ENCODE results near the gene CTAG2. TPM values are rescaled to one million over a fixed set of nuclear protein-coding genes. Genes with fewer than 3 reads are reported as not detected.

The CTAG2 gene
- polyA plus RNA-seq, 1 donor (not counting 4 experiments of a cell fraction or from before 2014, with no cell fraction given) = not detected

DNA sequence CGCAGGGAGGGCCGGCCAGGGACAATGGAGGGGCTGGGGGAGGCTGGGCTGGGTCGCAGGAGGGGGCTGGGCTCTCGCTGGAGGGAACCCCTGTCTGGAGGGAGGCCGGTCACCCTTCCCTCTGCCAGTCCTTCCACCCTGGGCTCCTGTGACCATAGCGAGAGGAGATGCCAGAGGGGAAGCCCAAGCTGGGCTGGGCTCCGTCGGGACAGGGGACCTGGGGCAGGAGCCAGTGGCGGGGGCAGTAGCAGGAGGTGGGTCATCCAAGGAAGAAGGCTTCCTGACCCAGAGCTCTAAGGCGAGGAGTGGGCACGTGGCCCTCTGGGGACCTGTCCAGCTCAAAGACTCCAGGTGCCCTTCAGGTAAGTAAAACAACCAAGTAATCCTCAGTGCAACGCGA lies 51.2 kb downstream of the CTAG2 start:
- dilution Hi-C loops (cut with MboI; ENCODE audit: extremely low pct_ligation_motif_present, low sequenced_read_pairs) = no loop called here
- no peak for TF ChIP-seq EZH2 (IDR thresholded peaks at IDR 0.05; ENCODE audit: low read length)
- TF ChIP-seq CTCF (optimal IDR thresholded peaks at IDR 0.05 in 1 of 3, IDR thresholded peaks at IDR 0.05 in 1 of 3, conservative IDR thresholded peaks at IDR 0.05 in 1 of 3; ENCODE audit: extremely low read depth in 1 of 3, insufficient read depth in 2 of 3, low read length in 3 of 3) = no peak
- Histone ChIP-seq H3K4me2 (ENCODE audit: control insufficient read depth, extremely low read depth, insufficient read depth, low read depth, low read length) (no peak overlapping the region), H3K4me3 (ENCODE audit: control insufficient read depth in 2 of 3, extremely low read depth in 1 of 3, insufficient read depth in 2 of 3, low read depth in 1 of 3, low read length in 3 of 3) (no peak overlapping the region), H3K27me3 (ENCODE audit: control insufficient read depth, extremely low read depth, insufficient read depth, low read length) (no peaks in the 10 kb centered on the region), H3K9me3 (ENCODE audit: control insufficient read depth, low read depth, low read length) (peaks cover 4% of the 10 kb centered on the region), H3K79me2 (ENCODE audit: control insufficient read depth, insufficient read depth, low read length) (no peaks in the 10 kb centered on the region), H3K9me1 (ENCODE audit: control insufficient read depth, extremely low read depth, insufficient read depth, low read length) (no peaks in the 10 kb centered on the region), H4K20me1 (ENCODE audit: control insufficient read depth, extremely low read depth, insufficient read depth, low read length) (no peaks in the 10 kb centered on the region), H2AFZ (ENCODE audit: control insufficient read depth, low read length) (no peak overlapping the region), H3K27ac (ENCODE audit: control insufficient read depth, insufficient read depth, low read length) (no peak overlapping the region), H3K9ac (ENCODE audit: control insufficient read depth, extremely low read depth, insufficient read depth, low read length) (no peak overlapping the region), H3K4me1 (ENCODE audit: control insufficient read depth, extremely low read depth, insufficient read depth, low read length) (peaks cover 23% of the 10 kb centered on the region), H3K36me3 (ENCODE audit: control insufficient read depth in 2 of 2, extremely low read depth in 1 of 2, insufficient read depth in 2 of 2, low read length in 2 of 2) (no peaks in the 10 kb centered on the region)
- no peak for FAIRE-seq
- DNase-seq (ENCODE audit: low read depth, low spot score) = no peak

Small RNA genes lying within 50 kb of the gene (small RNA-seq; reads per million reads assigned to genes)
- gene AC244090.1 (ENCODE audit: insufficient read length in 3 of 3, low read depth in 3 of 3, low replicate concordance in 1 of 3) = 0 reads per million in 3 experiments
- gene AC244107.2 (ENCODE audit: insufficient read length in 3 of 3, low read depth in 3 of 3, low replicate concordance in 1 of 3) = 0 reads per million in 3 experiments

Other genes with a start within 250 kb of the CTAG2 start
- 16.7 to 37.6 TPM (median 17.1 TPM) in 3 replicates for gene DNASE1L1, start 244.3 kb downstream of the CTAG2 start, polyA plus RNA-seq
- gene TAFAZZIN, start 242.0 kb downstream of the CTAG2 start, polyA plus RNA-seq = 16.3 to 20.6 TPM (median 19.9 TPM) in 3 replicates
- 42.4 to 85.5 TPM (median 74.1 TPM) in 3 replicates for gene ATP6AP1, start 224.9 kb downstream of the CTAG2 start, polyA plus RNA-seq
- 61.8 to 96.4 TPM (median 75.3 TPM) in 3 replicates for gene GDI1, start 216.4 kb downstream of the CTAG2 start, polyA plus RNA-seq
- gene FAM50A, start 209.4 kb downstream of the CTAG2 start, polyA plus RNA-seq = 34.0 to 40.0 TPM (median 35.7 TPM) in 3 replicates
- 7.6 to 14.2 TPM (median 13.0 TPM) in 3 replicates for gene PLXNA3, start 195.3 kb downstream of the CTAG2 start, polyA plus RNA-seq
- 6.3 to 11.4 TPM (median 9.3 TPM) in 3 replicates for gene LAGE3, start 174.3 kb downstream of the CTAG2 start, polyA plus RNA-seq
- gene UBL4A, start 167.0 kb downstream of the CTAG2 start, polyA plus RNA-seq = 15.2 to 26.7 TPM (median 20.4 TPM) in 3 replicates
- gene SLC10A3, start 162.9 kb downstream of the CTAG2 start, polyA plus RNA-seq = 8.1 to 15.9 TPM (median 15.0 TPM) in 3 replicates
- 15.8 to 25.3 TPM (median 21.4 TPM) in 3 replicates for gene FAM3A, start 137.3 kb downstream of the CTAG2 start, polyA plus RNA-seq
- gene G6PD, start 106.7 kb downstream of the CTAG2 start, polyA plus RNA-seq = 26.8 to 71.9 TPM (median 41.6 TPM) in 3 replicates
- 15.1 to 19.9 TPM (median 16.5 TPM) in 3 replicates for gene IKBKG, start 106.0 kb downstream of the CTAG2 start, polyA plus RNA-seq
- not detected in 3 replicates for gene CTAG1A, start 68.4 kb downstream of the CTAG2 start, polyA plus RNA-seq
- gene CTAG1B, start 34.3 kb downstream of the CTAG2 start, polyA plus RNA-seq = not detected in 3 replicates
- gene GAB3, start 97.5 kb upstream of the CTAG2 start, polyA plus RNA-seq = 0.10 to 0.33 TPM (median 0.18 TPM) in 3 replicates
- gene DKC1, start 109.3 kb upstream of the CTAG2 start, polyA plus RNA-seq = 42.3 to 98.6 TPM (median 80.7 TPM) in 3 replicates
- 2.3 to 7.4 TPM (median 4.9 TPM) in 3 replicates for gene MPP1, start 151.9 kb upstream of the CTAG2 start, polyA plus RNA-seq
- not detected in 3 replicates for gene SMIM9, start 181.1 kb upstream of the CTAG2 start, polyA plus RNA-seq
- gene F8A1, start 232.8 kb upstream of the CTAG2 start, polyA plus RNA-seq = 1.8 to 3.5 TPM (median 2.8 TPM) in 3 replicates

All from keratinocyte (primary cell).